HG03460 (cell line): Measurements from ENCODE around the gene ADIG.

Experiments
- ATAC-seq: cut with Tn5 transposase; IDR thresholded peaks from one replicate; pipeline ENCODE4 v1.9.1; 2021; ENCODE audit not compliant: unreplicated experiment

ADIG gene

GRCh38 chr20:38629979-38630378 is 49.0 kb downstream of the ADIG start:
- no peak for ATAC-seq

- no peak for ATAC-seq
Observed at GRCh38 chr20:38630727-38631126, 49.7 kb downstream of the ADIG start.

DNA sequence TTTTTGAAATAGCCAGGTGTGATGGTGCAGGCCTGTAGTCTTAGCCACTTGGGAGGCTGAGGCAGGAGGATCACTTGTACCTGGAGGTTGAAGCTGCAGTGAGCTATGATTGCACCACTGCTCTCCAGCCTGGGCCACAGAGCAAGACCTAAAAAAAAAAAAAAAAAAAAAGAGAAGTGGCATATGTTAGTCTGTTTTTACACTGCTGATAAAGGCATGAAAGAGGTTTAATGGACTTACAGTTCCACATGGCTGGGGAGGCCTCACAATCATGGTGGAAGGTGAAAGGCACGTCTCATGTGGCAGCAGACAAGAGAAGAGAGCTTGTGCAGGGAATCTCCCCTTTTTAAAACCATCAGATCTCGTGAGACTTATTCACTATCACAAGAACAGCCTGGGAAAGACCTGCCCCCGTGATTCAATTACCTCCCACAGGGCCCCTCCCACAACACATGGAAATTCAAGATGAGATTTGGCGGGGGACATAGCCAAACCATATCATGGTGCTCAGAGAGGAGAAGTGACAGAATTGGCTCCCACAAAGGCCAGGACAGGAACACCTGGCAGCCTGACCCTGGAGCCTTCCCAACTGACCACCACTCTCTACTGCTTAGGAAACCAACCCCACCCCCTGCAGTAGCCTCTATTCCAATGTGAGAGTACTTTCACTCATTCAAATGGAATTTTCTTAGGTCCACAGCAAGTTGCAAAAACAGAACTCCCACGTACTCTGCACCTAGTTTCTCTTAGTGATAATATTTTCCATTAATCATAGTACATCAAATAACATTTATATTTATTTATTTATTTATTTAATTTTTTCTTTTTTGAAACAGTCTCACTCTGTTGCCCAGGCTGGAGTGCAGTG is 50.4 kb downstream of the ADIG start:
- no peak for ATAC-seq

DNA sequence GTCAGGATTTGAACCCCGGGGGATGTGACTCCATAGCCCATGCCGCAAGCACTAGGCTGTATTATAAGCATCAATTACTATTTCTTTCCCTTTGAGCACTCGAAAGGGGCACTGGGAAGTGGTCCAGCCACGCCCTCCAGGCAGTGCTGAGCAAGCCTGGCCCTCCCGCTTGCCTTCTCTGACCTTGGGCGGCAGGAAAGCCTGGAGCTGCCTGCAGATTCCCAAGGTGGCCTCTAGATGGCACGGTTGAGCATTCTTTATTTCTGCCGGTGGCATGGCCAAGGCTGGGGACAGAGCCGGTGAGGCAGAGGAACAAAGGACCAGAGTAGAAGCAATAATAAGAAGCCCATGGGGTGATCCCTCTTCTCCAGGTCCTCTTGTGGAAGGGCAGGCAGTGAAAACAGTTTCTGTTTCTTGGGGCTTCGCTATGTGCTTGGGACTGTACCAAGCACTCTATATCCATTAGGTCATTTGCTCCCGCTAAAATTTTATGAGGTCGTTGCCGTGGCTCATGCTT is 52.6 kb downstream of the ADIG start:
- ATAC-seq = no peak

- ATAC-seq = no peak
Observed at GRCh38 chr20:38635721-38636288, 54.8 kb downstream of the ADIG start.
